HepG2 (cell line): ENCODE data around the gene SHE. TPM values are rescaled to one million over a fixed set of nuclear protein-coding genes. Genes with fewer than 3 reads are reported as not detected.

Source experiments
- ADNP ChIP-seq: sonication (generic); formaldehyde crosslinking; IDR thresholded peaks from 2 replicates; pipeline ENCODE4 v1.4.0; 2020; ENCODE audit warnings: missing genetic modification reagents
- ARNT2 ChIP-seq: sonication (generic); formaldehyde crosslinking; IDR thresholded peaks from 2 replicates; pipeline ENCODE4 v1.8.0; 2022; ENCODE audit warnings: mild to moderate bottlenecking, low read depth, missing genetic modification reagents, moderate library complexity
- CERS6 ChIP-seq: sonication (generic); formaldehyde crosslinking; IDR thresholded peaks from 2 replicates; pipeline ENCODE4 v1.5.0; 2020; ENCODE audit warnings: missing genetic modification reagents
- FOXA3 ChIP-seq: IDR thresholded peaks from 2 replicates; pipeline ENCODE4 v1.6.1; 2016; ENCODE audit warnings: missing genetic modification reagents, missing compliant biosample characterization
- FOXO1 ChIP-seq: sonication (generic); formaldehyde crosslinking; IDR thresholded peaks from 2 replicates; pipeline ENCODE4 v1.4.0; 2020; ENCODE audit warnings: missing genetic modification reagents
- GZF1 ChIP-seq: sonication (generic); formaldehyde crosslinking; IDR thresholded peaks from 2 replicates; pipeline ENCODE4 v1.5.1; 2020; ENCODE audit warnings: mild to moderate bottlenecking, missing genetic modification reagents
- MXD1 ChIP-seq: sonication (generic); formaldehyde crosslinking; IDR thresholded peaks from 2 replicates; pipeline ENCODE4 v1.4.0; 2020; ENCODE audit warnings: mild to moderate bottlenecking, missing genetic modification reagents
- MXI1 ChIP-seq: IDR thresholded peaks from 3 replicates; pipeline ENCODE4 v1.6.1; 2012; ENCODE audit warnings: low read depth, low read length, inconsistent platforms, borderline replicate concordance
- RBM22 ChIP-seq: fragments of 200-400 bp; formaldehyde crosslinking; optimal IDR thresholded peaks from 2 replicates; pipeline ENCODE3; 2017; ENCODE audit warnings: mild to moderate bottlenecking, low read length, moderate library complexity
- SAFB2 ChIP-seq: sonication (generic); formaldehyde crosslinking; IDR thresholded peaks from 2 replicates; pipeline ENCODE4 v1.5.1; 2020; ENCODE audit warnings: missing genetic modification reagents, low read depth, mild to moderate bottlenecking, borderline replicate concordance
- SIX4 ChIP-seq: sonication (generic); formaldehyde crosslinking; IDR thresholded peaks from 2 replicates; pipeline ENCODE4 v1.4.0; 2020; ENCODE audit warnings: missing genetic modification reagents
- TMF1 ChIP-seq: sonication (generic); formaldehyde crosslinking; IDR thresholded peaks from 2 replicates; pipeline ENCODE4 v1.8.1; 2022; ENCODE audit warnings: low read depth, missing genetic modification reagents
- ZBTB49 ChIP-seq: sonication (generic); formaldehyde crosslinking; IDR thresholded peaks from 2 replicates; pipeline ENCODE4 v1.4.0; 2020; ENCODE audit warnings: missing genetic modification reagents, borderline replicate concordance
- ZNF124 ChIP-seq: sonication (generic); formaldehyde crosslinking; IDR thresholded peaks from 2 replicates; pipeline ENCODE4 v1.4.0; 2020; ENCODE audit warnings: missing genetic modification reagents
- ZNF335 ChIP-seq: sonication (generic); formaldehyde crosslinking; IDR thresholded peaks from 2 replicates; pipeline ENCODE4 v1.4.0; 2020; ENCODE audit warnings: missing genetic modification reagents
- ZNF513 ChIP-seq: sonication (generic); formaldehyde crosslinking; conservative IDR thresholded peaks from 2 replicates; pipeline ENCODE4 v1.5.0; 2020; ENCODE audit warnings: missing genetic modification reagents
- ZNF646 ChIP-seq: sonication (generic); formaldehyde crosslinking; IDR thresholded peaks from 2 replicates; pipeline ENCODE4 v1.9.0; 2021; ENCODE audit warnings: mild to moderate bottlenecking, missing genetic modification reagents
- ZNF672 ChIP-seq: sonication (generic); formaldehyde crosslinking; IDR thresholded peaks from 2 replicates; pipeline ENCODE4 v1.8.1; 2022; ENCODE audit warnings: missing genetic modification reagents
- ZNF674 ChIP-seq: sonication (generic); formaldehyde crosslinking; IDR thresholded peaks from 2 replicates; pipeline ENCODE4 v1.5.0; 2020; ENCODE audit warnings: low read depth, mild to moderate bottlenecking, missing genetic modification reagents
- polyA plus RNA-seq, 8 experiments: library from polyadenylated mRNA; depleted of rRNA in 3 of 8; stranded (reverse) in 7 of 8; unstranded in 1 of 8; fragments of >200 nt; fragmentation: Illumina TruSeq in 4 of 8; extraction: Trizol in 4 of 8; gene quantifications; 2 replicates each; pipeline versions ENCODE4 v1.2.1 to v1.2.3, GENCODE V29; 2011 to 2016; ENCODE audit warnings: low read depth in 4 of 8, missing spikeins in 1 of 8, mixed read lengths in 1 of 8; ENCODE audit not compliant: insufficient read depth in 1 of 8
- total RNA-seq, 5 experiments: library from RNA; depleted of rRNA; stranded (reverse); fragments of >200 nt; fragmentation: Illumina TruSeq; extraction: Trizol; gene quantifications; 2 replicates each; pipeline ENCODE4 v1.2.3, GENCODE V29; 2016; ENCODE audit warnings: low read depth in 1 of 5

Gene SHE
- total and polyA plus RNA-seq, 2 of the 13 experiments (the other 11 are each of a cell fraction or from before 2014, with no cell fraction given) = not detected

- no peak for TF ChIP-seq ZNF672
- no peak for TF ChIP-seq MXI1
- no peak for TF ChIP-seq SAFB2
- no peak for TF ChIP-seq ZNF335 (CRISPR knock-in tag)
- TF ChIP-seq ZBTB49 = no peak
- no peak for TF ChIP-seq MXD1 (CRISPR knock-in tag)
- TF ChIP-seq FOXO1 (CRISPR knock-in tag) = no peak
- no peak for TF ChIP-seq ZNF513 (CRISPR knock-in tag)
- TF ChIP-seq ARNT2 (CRISPR knock-in tag) = no peak
- TF ChIP-seq GZF1 (CRISPR knock-in tag) = no peak
- TF ChIP-seq ZNF124 = no peak
- 0 out of 2 replicates have a peak, but pooled peaks have one; percentile 21 for TF ChIP-seq ZNF646
- no peak for TF ChIP-seq RBM22
- no peak for TF ChIP-seq ZNF674 (CRISPR knock-in tag)
- TF ChIP-seq CERS6 (CRISPR knock-in tag) = no peak
- TF ChIP-seq SIX4 (CRISPR knock-in tag) = no peak
- peak; percentile 69 for TF ChIP-seq FOXA3 (CRISPR knock-in tag)
- no peak for TF ChIP-seq TMF1 (CRISPR knock-in tag)
- TF ChIP-seq ADNP (CRISPR knock-in tag) = no peak
These were observed 32.2 kb downstream of the SHE start (continued) for GRCh38 chr1:154469844-154470560.
